Tibial artery (tissue), 4 donors: ENCODE measurements around the gene ASIC5.

Experiments
- DNase-seq, 2 donors: peaks; one replicate each; pipeline ENCODE4 v3.0.0-alpha.2; 2019
- H3K27ac ChIP-seq, 2 donors: fragments of 200-600 bp; sonication (generic) in 1 of 2; 1 replicate in 1 of 2; 2 replicates in 1 of 2; pipeline ENCODE4 v1.5.1; 2018 to 2019; ENCODE audit warnings: mild to moderate bottlenecking in 1 of 2
- H3K27me3 ChIP-seq, 2 donors: fragments of 200-600 bp; sonication (generic) in 1 of 2; one replicate each; pipeline versions ENCODE4 v1.5.1 to v1.6.0; 2016 to 2019
- H3K36me3 ChIP-seq, 3 donors: fragments of 200-600 bp; sonication (generic) in 2 of 3; one replicate each; pipeline ENCODE4 v1.5.1; 2016 to 2019; ENCODE audit warnings: mild to moderate bottlenecking in 2 of 3
- H3K4me1 ChIP-seq, 4 donors: fragments of 200-600 bp; sonication (generic) in 2 of 4; 1 replicate in 3 of 4; 2 replicates in 1 of 4; pipeline ENCODE4 v1.5.1; 2016 to 2019
- H3K4me3 ChIP-seq, 2 donors: fragments of 200-600 bp; sonication (generic) in 1 of 2; 1 replicate in 1 of 2; 2 replicates in 1 of 2; pipeline ENCODE4 v1.5.1; 2018 to 2019; ENCODE audit warnings: mild to moderate bottlenecking in 2 of 2
- H3K9me3 ChIP-seq, 3 donors: fragments of 200-600 bp; sonication (generic) in 1 of 3; one replicate each; pipeline ENCODE4 v1.5.1; 2016 to 2019
- intact Hi-C: fragments of 100-400 bp; cut with DNase I; formaldehyde crosslinking; loops from one replicate; pipeline ENCODE4 v1.15.0; 2023; ENCODE audit warnings: low total_unique reads
- TF ChIP-seq, protein P1 (sequence below), 2 experiments: fragments of 200-600 bp in 1 of 2; fragments of 450-650 bp in 1 of 2; IDR thresholded peaks; one replicate each; pipeline ENCODE4 v1.5.1; 2017 to 2019; ENCODE audit warnings: antibody characterized with exemption in 2 of 2, mild to moderate bottlenecking in 1 of 2, moderate library complexity in 1 of 2

Gene ASIC5

DNA sequence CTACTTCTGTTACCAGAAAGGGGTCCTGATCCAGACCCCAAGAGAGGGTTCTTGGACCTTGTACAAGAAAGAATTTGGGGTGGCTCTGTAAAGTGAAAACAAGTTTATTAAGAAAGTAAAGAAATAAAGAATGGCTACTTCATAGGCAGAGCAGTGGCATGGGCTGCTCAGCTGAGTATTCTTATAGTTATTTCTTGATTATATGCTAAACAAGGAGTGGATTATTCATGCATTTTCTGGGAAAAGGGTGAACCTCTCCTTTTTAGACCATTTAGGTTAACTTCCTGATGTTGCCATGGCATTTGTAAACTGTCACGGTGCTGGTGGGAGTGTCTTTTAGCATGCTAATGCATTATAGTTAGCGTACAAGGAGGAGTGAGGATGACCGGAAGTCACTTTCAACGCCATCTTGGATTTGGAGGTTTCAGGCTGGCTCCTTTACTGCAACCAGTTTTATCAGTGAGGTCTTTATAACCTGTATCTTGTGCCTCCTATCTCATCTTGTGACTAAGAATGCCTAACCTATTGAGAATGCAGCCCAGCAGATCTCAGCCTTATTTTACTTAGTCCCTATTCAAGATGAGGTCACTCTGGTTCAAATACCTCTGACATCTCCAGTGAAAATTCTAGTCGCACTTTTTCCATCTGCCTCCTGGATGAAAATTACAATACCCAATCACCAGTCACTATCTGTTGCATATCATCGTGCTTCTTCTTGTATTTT is 21.9 kb upstream of the ASIC5 start:
- Histone ChIP-seq H3K4me1 (peaks cover 0 to 10% (median 0%) of the 10 kb centered on the region in 4 donors), H3K9me3 (peaks cover 0 to 4% (median 0%) of the 10 kb centered on the region in 3 donors), H3K27ac (no peak overlapping the region), H3K36me3 (no peaks in the 10 kb centered on the region), H3K4me3 (no peak overlapping the region), H3K27me3 (no peaks in the 10 kb centered on the region)
- TF ChIP-seq, protein P1, sequence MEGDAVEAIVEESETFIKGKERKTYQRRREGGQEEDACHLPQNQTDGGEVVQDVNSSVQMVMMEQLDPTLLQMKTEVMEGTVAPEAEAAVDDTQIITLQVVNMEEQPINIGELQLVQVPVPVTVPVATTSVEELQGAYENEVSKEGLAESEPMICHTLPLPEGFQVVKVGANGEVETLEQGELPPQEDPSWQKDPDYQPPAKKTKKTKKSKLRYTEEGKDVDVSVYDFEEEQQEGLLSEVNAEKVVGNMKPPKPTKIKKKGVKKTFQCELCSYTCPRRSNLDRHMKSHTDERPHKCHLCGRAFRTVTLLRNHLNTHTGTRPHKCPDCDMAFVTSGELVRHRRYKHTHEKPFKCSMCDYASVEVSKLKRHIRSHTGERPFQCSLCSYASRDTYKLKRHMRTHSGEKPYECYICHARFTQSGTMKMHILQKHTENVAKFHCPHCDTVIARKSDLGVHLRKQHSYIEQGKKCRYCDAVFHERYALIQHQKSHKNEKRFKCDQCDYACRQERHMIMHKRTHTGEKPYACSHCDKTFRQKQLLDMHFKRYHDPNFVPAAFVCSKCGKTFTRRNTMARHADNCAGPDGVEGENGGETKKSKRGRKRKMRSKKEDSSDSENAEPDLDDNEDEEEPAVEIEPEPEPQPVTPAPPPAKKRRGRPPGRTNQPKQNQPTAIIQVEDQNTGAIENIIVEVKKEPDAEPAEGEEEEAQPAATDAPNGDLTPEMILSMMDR (IDR thresholded peaks at IDR 0.05): no peak
- intact Hi-C loops: no loop called here
- no peak for DNase-seq

DNA sequence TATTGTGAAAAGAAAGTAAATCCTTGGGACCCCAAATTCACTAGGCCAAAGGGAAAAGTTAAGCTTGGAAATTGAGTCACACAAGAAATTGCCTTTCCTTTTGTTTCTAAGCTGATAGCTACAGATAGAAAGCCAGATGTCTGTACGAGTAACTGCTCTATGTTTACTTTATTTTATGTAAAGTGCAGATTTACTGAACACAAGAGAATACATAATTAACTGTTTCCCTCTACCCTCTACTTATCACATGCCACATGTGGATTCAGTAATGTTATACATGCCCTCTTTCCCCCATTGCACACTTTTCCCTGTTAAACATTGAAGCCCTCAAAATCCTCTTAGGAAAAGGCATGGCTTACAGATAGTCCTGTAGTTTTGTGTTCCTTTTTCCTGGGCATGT is 21.0 kb upstream of the ASIC5 start:
- Histone ChIP-seq H3K9me3 (peaks cover 0 to 4% (median 0%) of the 10 kb centered on the region in 3 donors), H3K27me3 (no peaks in the 10 kb centered on the region), H3K4me3 (no peak overlapping the region), H3K27ac (no peak overlapping the region), H3K36me3 (no peaks in the 10 kb centered on the region), H3K4me1 (peaks cover 0 to 10% (median 0%) of the 10 kb centered on the region in 4 donors)
- TF ChIP-seq, protein P1 (IDR thresholded peaks at IDR 0.05): no peak
- intact Hi-C loops: no loop called here
- DNase-seq: no peak

DNA sequence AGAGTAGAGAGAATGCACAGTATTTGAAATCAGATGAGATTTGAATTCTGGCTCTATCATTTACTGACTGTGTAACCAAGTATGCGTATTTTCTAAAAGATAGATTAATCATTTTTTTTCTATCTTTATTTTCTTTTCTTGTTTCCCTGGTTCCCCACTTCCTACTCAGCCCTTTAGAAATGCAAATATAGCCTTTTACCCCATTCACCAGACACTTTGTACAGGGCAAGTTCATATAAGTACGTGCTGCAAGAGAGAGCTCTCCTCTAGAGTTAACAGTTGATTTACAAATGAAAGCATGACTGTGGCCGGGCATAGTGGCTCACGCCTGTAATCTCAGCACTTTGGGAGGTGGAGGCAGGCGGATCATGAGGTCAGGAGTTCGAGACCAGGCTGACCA is 19.6 kb upstream of the ASIC5 start:
- Histone ChIP-seq H3K27ac (no peak overlapping the region), H3K4me1 (peaks cover 0 to 10% (median 0%) of the 10 kb centered on the region in 4 donors), H3K27me3 (no peaks in the 10 kb centered on the region), H3K4me3 (no peak overlapping the region), H3K36me3 (no peaks in the 10 kb centered on the region), H3K9me3 (no peaks in the 10 kb centered on the region)
- intact Hi-C loops: no loop called here
- TF ChIP-seq, protein P1 (IDR thresholded peaks at IDR 0.05): no peak
- no peak for DNase-seq

DNA sequence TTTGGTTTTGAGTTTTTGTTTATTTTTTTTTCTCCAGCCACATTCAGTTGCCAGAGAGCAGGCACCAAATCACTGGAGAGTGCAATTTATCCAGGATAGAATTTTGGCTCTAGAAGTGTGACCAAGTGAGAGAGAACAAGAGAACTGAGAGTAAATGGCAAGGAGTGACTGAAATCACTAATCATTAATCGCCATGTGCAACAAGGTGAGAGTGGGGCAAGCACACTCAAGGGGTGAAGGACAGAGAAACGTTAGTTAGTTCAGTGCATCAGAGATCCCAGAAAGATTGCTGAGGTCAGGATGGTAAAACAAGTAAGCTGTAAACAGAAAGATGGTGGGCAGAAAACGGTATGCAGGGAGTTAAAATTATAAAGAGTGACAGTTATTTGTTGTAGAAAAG is 17.8 kb upstream of the ASIC5 start:
- TF ChIP-seq, protein P1 (IDR thresholded peaks at IDR 0.05): no peak
- no peak for DNase-seq
- intact Hi-C loops: no loop called here
- Histone ChIP-seq H3K36me3 (no peaks in the 10 kb centered on the region), H3K27ac (no peak overlapping the region), H3K9me3 (no peaks in the 10 kb centered on the region), H3K4me3 (no peak overlapping the region), H3K4me1 (peaks cover 0 to under 1% (median 0%) of the 10 kb centered on the region in 4 donors), H3K27me3 (no peaks in the 10 kb centered on the region)

DNA sequence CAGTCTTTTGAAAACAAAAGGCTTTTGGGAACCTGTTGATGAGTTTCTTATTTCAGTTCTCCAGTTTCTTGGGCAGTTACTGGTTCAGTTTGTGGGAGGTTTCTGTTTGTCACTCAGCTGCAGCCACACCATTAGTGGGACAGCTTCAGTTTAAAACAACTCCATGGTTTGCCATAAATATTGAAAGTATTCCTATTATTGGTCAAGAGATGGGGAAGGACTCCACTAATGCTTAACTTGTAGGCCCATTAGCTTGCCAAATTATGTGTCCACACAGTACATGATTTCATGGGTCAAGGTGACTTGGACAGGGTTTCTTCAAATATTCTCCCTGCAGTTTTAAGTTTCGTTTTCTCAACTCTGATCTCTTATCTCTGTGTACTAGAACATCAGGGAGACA is 15.5 kb upstream of the ASIC5 start:
- intact Hi-C loops: no loop called here
- TF ChIP-seq, protein P1 (IDR thresholded peaks at IDR 0.05): no peak
- no peak overlapping the region for H3K27ac ChIP-seq
- no peak for DNase-seq
- no peaks in the 10 kb centered on the region for H3K27me3 ChIP-seq
- no peaks in the 10 kb centered on the region for H3K9me3 ChIP-seq
- no peak overlapping the region for H3K4me3 ChIP-seq
- no peaks in the 10 kb centered on the region for H3K36me3 ChIP-seq
- no peaks in the 10 kb centered on the region for H3K4me1 ChIP-seq
